Activated CD4-positive, alpha-beta T cell treated with anti-CD3 and anti-CD28 coated beads for 48 hours (primary cell): ENCODE measurements around the gene ABHD1.

ENCODE experiments used
- DNase-seq: peaks from one replicate; pipeline ENCODE4 v3.0.0-alpha.2; 2020

The ABHD1 gene

DNA sequence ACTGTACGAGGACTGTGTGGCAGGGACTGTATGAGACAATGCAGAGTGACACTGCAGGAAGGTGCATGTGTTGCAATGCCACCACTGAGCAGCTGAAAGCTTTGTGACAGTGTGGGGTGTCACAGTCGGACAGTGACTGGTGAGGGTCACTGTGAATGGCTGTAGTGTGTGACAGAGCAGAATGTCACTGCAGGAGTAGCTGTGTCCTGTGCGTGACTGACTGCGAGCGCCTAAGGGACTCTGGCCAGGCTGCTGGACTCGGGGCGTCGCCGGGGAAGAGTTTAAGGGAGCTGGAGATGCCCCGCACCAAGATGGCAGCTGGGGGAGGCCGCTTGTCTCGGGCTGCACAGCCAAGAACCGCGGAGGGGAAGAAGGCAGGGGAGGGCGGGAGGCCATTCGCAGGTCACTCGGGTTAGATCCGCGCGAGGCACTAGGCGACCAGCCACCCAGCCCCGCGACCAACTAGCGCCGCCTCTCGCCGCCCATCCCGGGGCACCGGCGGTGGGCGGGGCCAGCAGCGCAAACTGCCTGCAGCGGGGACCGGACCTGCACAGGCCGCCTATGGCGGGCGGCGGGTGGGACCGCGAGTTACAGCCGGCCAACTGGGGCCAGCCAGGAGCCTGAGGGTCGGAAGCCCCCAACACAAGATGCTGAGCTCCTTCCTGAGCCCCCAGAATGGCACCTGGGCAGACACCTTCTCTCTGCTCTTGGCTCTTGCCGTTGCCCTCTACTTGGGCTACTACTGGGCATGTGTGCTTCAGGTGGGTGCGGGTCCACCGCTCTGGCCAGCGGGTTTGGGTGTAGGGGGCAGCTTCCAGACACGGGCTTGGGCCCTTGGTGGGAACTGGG, at the start of gene ABHD1:
ABHD1 (plus strand) TSS at position 514 of the 849 bp plus-strand sequence; CDS start at position 648, 134 bp downstream.
- peak; percentile 58 for DNase-seq

- DNase-seq, result peak; percentile 40
Observed at GRCh38 chr2:27074738-27075565, 48.7 kb upstream of the ABHD1 start.

- peak; percentile 36 for DNase-seq
Observed at GRCh38 chr2:27075566-27075871, 48.1 kb upstream of the ABHD1 start.

GRCh38 chr2:27076323-27076722, 47.3 kb upstream of the ABHD1 start:
- no peak for DNase-seq

DNA sequence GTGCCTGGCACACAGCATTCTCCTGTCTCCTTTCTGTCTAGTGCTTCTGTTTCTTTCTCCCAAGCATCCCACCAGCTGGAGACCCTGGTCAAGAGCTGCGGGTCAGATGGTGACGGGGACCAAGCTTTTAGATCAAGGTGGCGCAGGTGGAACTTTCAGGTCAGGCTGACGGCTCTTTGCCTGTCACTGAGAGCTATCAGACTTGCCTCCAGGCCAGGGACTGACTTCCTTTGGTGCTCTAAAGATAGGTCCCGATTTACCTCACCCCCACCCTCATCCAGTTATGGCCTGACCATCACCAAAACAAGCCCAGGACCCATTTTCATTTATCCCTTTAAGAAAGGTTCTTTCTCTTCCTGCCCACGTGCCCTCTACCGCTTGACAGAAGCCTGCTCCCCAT, 46.4 kb upstream of the ABHD1 start:
- DNase-seq, result no peak

- DNase-seq, result no peak
Observed at GRCh38 chr2:27078267-27079194, 45.1 kb upstream of the ABHD1 start, which contains the start of gene EMILIN1. TSS of gene EMILIN1 (plus strand) at chr2:27078615. CDS start at chr2:27079066, 451 bp downstream.

DNA sequence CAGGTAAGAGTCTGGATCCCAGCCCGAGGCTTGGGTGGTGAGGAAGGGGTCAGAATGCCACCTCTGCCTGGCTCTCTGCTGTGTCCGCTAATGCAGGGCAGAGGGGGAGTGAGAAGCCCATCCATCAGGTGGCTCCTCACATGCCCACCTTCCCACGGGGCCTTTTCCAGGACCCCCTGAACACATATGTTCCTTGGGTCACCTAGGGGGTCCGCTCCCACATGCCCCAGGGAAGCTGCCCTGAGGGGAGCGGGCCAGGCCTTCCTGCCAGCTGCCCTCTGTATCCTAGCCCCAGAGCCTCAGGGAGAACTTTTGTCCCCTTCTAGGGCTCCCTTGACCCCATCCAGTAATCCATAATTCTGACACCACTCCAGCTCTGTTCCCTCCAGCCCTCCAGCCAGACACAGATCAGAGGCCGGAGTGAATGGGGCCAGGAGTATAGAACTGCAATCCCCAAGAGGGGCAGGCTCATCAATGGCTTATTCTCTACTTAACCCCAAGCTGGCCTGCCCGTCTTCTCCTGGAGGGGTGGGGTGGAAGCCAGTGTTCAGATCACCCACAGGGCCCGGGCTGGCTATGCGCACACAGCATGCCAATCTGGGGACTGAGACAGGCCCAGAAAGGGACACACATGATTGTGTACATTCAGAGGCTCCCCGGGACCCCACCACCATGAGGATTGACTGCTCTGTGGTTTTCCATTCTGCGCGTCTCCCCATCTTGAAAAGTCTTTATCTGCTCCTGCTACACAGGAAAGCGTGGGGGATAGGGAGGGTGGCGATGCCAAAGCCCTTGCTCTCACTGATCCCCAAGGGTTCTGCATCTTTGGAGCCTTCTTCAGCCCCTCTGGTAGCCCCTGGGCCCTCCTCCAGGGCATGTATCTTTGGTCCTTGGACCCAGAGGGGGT, 44.1 kb upstream of the ABHD1 start:
- DNase-seq, result no peak

GRCh38 chr2:27080140-27080469, 43.5 kb upstream of the ABHD1 start:
- no peak for DNase-seq

GRCh38 chr2:27080603-27080936, 43.0 kb upstream of the ABHD1 start:
- DNase-seq, result no peak

DNA sequence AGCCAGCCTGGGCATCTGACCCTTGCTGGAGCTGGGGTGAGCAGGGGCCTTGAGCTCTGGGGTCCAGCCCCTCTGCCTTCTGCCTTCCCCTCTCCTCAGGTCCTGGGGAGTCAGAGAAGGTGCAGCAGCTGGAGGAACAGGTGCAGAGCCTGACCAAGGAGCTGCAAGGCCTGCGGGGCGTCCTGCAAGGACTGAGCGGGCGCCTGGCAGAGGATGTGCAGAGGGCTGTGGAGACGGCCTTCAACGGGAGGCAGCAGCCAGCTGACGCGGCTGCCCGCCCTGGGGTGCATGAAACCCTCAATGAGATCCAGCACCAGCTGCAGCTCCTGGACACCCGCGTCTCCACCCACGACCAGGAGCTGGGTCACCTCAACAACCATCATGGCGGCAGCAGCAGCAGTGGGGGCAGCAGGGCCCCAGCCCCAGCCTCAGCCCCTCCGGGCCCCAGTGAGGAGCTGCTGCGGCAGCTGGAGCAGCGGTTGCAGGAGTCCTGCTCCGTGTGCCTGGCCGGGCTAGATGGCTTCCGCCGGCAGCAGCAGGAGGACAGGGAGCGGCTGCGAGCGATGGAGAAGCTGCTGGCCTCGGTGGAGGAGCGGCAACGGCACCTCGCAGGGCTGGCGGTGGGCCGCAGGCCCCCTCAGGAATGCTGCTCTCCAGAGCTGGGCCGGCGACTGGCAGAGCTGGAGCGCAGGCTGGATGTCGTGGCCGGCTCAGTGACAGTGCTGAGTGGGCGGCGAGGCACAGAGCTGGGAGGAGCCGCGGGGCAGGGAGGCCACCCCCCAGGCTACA, 41.4 kb upstream of the ABHD1 start:
- no peak for DNase-seq

DNA sequence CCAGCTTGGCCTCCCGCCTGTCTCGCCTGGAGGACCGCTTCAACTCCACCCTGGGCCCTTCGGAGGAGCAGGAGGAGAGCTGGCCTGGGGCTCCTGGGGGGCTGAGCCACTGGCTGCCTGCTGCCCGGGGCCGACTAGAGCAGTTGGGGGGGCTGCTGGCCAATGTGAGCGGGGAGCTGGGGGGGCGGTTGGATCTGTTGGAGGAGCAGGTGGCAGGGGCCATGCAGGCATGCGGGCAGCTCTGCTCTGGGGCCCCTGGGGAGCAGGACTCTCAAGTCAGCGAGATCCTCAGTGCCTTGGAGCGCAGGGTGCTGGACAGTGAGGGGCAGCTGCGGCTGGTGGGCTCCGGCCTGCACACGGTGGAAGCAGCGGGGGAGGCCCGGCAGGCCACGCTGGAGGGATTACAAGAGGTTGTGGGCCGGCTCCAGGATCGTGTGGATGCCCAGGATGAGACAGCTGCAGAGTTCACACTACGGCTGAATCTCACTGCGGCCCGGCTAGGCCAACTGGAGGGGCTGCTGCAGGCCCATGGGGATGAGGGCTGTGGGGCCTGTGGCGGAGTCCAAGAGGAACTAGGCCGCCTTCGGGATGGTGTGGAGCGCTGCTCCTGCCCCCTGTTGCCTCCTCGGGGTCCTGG, 40.7 kb upstream of the ABHD1 start:
- DNase-seq, result no peak

GRCh38 chr2:27083410-27084296, 40.0 kb upstream of the ABHD1 start:
- DNase-seq, result no peak

- DNase-seq, result no peak
Observed at GRCh38 chr2:27084297-27085061, 39.1 kb upstream of the ABHD1 start.

DNA sequence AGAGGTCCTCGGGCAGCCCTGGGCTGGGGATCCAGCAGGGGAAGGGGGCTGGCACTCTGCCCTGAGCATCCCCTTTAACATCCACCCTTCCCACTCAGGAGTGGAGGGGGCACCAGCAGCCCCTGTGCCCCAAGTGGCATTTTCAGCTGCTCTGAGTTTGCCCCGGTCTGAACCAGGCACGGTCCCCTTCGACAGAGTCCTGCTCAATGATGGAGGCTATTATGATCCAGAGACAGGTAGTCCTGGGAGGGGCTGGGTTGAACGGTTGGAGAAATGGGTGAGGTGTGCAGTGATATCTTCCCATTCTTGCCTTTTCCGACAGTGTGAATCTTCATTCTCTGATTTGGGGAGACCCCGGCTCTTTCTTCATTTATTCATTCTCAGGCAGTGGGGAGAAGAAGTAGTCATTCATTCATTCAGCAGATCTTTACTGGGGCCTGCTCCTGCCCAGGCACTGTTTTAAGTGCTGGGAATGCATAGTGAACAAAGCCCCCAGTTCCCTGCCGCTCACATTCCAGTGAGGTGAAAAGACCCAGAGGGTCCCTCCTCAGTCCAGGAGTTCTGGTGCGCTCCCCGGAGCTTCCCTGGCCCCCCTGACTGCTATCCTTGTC, 38.4 kb upstream of the ABHD1 start:
- DNase-seq, result no peak

DNA sequence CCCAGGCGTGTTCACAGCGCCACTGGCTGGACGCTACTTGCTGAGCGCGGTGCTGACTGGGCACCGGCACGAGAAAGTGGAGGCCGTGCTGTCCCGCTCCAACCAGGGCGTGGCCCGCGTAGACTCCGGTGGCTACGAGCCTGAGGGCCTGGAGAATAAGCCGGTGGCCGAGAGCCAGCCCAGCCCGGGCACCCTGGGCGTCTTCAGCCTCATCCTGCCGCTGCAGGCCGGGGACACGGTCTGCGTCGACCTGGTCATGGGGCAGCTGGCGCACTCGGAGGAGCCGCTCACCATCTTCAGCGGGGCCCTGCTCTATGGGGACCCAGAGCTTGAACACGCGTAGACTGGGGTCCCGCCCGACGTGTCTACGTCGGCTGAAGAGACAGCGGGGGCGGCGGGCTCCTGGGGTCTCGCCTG, 37.9 kb upstream of the ABHD1 start:
- peak; percentile 45 for DNase-seq

DNA sequence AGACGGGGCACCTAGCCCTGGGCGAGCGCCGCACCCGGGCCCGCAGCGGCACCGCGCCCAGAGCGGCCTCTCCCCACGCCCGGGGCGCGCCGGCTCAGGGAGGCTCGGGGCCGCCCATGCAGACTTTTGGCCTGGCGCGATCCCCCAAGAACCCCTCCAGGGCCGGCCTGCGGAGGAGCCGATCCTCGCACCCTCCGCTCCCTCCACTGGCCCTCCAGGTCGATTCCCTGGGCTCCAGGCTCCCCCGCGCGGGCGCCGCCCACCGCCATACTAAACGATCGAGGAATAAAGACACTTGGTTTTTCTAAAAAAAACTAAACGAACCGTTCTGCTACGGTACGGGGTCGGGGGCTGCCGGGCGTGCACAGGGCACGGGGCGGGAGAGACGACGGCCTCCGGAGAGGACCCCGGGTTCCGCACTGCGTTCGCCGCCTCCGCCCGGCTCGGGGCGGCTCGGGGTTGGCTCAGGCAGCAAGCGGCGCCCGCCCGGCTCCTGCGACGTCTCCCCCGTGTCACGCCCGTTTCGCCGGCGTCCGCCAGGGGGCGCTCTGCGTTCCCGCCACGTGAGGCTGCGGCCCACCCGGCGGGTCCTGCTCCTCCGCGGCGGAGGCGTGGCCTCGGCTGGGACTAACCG, 37.4 kb upstream of the ABHD1 start:
- peak; percentile 98 for DNase-seq

DNA sequence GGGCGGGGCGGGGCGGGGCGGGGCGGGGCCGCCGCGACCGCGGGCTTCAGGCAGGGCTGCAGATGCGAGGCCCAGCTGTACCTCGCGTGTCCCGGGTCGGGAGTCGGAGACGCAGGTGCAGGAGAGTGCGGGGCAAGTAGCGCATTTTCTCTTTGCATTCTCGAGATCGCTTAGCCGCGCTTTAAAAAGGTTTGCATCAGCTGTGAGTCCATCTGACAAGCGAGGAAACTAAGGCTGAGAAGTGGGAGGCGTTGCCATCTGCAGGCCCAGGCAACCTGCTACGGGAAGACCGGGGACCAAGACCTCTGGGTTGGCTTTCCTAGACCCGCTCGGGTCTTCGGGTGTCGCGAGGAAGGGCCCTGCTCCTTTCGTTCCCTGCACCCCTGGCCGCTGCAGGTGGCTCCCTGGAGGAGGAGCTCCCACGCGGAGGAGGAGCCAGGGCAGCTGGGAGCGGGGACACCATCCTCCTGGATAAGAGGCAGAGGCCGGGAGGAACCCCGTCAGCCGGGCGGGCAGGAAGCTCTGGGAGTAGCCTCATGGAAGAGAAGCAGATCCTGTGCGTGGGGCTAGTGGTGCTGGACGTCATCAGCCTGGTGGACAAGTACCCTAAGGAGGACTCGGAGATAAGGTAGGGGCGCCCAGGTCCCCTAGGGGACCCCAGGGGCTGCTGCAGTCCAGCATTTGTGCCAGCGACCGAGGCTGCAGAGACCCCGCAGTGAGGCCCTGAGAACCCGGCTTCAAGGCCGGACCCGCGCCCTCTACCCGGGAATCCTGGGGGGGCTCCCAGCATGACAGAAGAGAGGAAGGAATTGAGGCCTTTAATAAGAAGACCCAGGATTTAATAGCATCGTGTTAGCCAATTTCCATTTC, 36.7 kb upstream of the ABHD1 start, which contains the start of gene KHK:
KHK (plus strand) TSS at position 49 of the 870 bp plus-strand sequence; CDS start at position 537, 488 bp downstream.
- peak; percentile 41 for DNase-seq
